Esophagus squamous epithelium (tissue), 4 donors: ENCODE data around the gene UBE2V1.

Experiments
- CTCF ChIP-seq, 6 experiments: fragments of 450-650 bp in 4 of 6; fragments of 200-600 bp in 2 of 6; sonication (generic) in 2 of 6; IDR thresholded peaks; one replicate each; pipeline ENCODE4 v1.5.1; 2016 to 2019; ENCODE audit warnings: antibody characterized with exemption in 6 of 6, mild to moderate bottlenecking in 4 of 6, moderate library complexity in 4 of 6
- POLR2A ChIP-seq, 4 donors: fragments of 450-650 bp; IDR thresholded peaks; one replicate each; pipeline ENCODE4 v1.6.1; 2017; ENCODE audit warnings: antibody characterized with exemption in 4 of 4, mild to moderate bottlenecking in 4 of 4, moderate library complexity in 3 of 4

- TF ChIP-seq POLR2A (IDR thresholded peaks at IDR 0.05), result no peak
- no peak for TF ChIP-seq CTCF (IDR thresholded peaks at IDR 0.05)
Measured at GRCh38 chr20:50096237-50096636, 16.7 kb downstream of the UBE2V1 start.
